HG03066 (cell line): ENCODE data around the gene SLC2A11.
A peak's percentile ranks its signal among the peaks of the same experiment; 100 is the strongest.
"Not testable (repeated sequence)": the region's sequence is repeated elsewhere in the genome, so short reads cannot be mapped to it uniquely, and the experiment has no call there.

Experiments
- ATAC-seq: cut with Tn5 transposase; IDR thresholded peaks from one replicate; pipeline ENCODE4 v1.9.1; 2021; ENCODE audit warnings: low read depth; ENCODE audit not compliant: unreplicated experiment

SLC2A11 gene

DNA sequence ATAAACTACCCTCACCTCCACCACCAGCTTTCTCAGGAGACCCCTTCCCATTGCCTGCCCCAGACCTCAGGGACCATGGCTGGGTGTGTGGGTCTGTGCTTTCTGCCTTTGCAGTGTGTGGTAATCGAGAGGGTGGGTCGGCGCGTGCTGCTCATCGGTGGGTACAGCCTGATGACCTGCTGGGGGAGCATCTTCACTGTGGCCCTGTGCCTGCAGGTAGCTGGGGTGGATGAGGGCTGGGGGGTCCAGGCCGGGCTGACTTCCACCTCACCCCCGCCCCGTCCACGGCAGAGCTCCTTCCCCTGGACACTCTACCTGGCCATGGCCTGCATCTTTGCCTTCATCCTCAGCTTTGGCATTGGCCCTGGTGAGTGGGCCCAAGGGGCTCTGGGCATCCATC lies 26.0 kb downstream of the SLC2A11 start:
- ATAC-seq, result no peak

DNA sequence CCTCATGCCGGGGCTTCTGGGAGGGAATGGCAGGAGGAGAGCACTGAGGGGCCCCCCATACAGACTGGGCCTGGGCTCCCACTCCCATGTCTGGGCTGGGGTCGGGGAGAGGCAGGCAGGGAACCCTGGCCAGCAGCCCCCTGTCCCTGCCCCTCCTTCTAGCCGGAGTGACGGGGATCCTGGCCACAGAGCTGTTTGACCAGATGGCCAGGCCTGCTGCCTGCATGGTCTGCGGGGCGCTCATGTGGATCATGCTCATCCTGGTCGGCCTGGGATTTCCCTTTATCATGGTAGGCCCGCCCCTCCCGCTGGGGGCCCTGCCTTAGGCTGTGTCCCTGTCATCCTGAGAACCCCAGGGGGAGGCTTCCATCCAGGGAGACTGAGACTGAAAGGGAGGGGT lies 26.5 kb downstream of the SLC2A11 start:
- no peak for ATAC-seq

DNA sequence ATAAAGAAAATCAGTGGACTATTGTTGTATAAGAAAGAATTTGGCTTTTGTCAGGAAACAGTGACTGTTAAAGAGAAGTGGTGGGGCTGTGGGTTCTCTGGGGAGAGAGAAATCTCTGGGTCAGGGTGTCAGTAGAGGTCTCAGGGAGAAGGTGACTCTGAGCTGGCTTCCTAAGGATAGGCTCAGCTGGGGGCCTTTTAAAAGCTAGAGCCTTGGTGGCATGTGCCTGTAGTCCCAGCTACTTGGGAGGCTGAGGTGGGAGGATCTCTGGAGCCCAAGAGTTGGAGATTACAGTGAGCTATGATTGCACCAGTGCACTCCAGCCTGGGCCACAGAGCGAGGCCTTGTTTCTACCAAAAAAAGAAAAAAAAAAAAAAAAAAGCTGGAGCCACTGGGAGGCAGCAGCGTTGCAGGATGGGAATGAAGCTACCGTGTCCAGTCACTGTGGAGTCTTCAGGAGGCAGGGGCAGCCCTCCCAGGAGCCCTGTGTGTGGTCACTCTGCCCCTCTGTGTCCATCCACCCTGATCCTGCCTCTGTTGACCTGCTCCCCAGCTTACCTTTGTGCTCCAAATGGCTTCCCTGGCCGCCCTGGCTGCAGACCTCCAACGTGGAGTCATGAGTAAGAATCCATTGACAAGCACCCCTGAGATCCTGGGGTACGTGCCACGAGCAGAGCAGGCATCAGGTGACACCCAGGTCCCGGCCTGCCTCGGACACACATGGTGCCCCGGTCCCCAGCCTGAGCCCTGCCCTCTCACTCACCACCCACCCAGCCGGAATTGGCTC lies 31.1 kb downstream of the SLC2A11 start:
- ATAC-seq, result no peak

DNA sequence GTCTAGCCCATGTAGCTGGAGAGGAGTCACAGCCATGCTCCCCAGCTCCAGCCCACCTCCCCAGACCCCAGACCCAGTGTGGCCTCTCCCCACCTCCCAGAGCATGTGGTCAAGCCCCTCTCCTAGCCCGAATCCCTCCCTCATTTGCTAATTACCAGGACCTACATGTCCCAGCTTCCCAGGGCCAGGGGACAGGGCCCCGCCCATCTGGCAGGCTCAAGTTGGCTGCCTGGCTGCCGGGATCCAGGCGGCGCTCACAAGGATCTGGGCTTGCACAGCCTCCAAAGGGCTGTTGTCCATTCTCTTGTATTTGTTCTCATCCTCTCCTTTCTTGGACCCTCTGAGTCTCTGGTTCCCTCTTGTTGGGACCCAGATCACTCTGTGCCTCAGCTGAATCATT lies 31.9 kb downstream of the SLC2A11 start:
- ATAC-seq, result no peak

DNA sequence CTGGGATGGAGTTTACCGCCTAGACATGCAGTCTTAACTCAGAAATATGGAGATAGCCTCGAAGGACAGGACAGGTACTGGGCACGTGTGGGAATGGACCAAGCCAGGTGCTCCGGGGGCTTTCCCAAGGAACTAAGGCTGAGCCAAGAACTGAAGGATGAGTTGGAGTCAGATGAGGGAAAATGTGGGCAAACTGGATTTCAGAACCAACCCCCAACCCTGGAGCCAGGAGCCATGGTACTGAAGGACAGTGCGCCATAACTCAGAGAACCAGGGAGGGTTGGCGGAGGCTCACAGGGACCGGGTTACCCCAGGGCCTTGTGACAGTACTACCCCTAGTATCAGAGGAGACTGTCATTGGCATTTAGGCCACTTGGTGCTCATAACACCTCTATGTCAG lies 34.1 kb downstream of the SLC2A11 start:
- no peak for ATAC-seq

DNA sequence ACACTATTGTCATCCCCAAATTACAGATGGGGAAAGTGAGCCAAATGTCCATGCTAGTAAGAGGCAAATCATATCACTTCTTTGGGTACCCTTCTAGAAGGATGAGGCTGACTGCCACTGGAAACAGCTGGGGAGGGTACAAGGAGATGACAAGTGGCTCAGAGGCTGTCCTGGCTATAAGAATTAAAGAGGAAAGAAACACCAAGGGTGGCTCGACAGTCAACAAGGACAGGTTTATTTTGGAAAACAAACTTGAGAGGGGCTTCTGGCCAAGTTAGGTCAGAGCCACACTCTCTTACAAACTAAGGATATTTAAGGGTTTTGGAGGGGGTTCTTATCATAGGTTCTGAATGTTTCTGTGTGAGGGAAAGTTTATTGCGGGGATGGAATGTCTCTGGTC lies 34.5 kb downstream of the SLC2A11 start:
- no peak for ATAC-seq

DNA sequence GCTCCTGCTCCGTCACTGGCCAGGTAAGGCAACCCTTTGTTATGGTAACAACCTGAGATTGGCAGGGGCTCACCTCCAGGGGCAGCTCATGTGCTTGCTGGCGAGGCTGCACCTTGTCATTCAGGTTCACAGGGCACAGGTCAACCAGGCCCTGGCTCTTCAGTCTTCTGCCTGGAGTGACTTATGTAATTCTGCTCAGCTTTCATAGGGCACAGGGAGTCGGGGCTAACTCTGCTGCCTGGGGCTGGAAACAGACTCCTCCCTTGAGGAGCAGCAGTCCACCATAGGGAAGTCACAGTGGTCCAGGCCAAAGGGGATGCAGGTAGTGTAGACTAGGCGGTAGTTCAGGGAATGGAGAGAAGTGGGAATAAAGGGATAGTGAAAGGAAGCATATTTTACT lies 35.0 kb downstream of the SLC2A11 start:
- no peak for ATAC-seq

DNA sequence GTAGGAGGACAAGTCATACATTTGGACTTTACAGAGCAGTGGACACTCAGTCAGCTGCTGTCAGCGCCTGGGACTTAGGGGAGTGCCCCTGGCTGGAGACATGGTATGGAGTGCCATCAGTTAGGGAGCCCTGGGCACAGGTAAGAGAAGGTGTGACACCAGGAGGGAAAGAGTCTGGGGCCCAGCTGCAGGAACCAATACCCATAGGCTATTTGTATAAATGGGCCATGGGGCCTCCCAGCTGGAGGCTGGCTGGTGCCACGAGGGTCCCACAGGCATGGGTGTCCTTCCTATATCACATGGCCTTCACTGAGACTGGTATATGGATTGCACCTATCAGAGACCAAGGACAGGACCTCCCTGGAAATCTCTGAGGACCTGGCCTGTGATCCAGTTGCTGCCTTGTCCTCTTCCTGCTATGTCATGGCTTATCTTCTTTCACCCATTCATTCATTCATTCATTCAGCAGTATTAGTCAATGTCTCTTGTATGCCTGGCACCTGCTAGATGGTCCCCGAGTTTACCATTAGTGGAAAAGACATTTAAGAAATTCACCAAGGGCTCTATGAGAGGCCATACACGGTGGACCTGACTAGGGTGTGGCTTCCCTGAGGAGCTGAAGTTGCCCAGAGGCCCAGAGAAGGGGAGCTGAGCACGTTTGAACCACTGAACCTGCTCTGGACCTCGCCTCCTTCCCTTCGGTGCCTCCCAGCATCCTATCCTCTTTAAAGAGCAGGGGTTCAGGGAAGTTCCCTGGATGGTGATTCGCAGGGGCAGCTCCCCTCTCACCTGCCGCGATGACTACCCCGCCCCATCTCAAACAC lies 35.7 kb downstream of the SLC2A11 start:
- ATAC-seq, result no peak

DNA sequence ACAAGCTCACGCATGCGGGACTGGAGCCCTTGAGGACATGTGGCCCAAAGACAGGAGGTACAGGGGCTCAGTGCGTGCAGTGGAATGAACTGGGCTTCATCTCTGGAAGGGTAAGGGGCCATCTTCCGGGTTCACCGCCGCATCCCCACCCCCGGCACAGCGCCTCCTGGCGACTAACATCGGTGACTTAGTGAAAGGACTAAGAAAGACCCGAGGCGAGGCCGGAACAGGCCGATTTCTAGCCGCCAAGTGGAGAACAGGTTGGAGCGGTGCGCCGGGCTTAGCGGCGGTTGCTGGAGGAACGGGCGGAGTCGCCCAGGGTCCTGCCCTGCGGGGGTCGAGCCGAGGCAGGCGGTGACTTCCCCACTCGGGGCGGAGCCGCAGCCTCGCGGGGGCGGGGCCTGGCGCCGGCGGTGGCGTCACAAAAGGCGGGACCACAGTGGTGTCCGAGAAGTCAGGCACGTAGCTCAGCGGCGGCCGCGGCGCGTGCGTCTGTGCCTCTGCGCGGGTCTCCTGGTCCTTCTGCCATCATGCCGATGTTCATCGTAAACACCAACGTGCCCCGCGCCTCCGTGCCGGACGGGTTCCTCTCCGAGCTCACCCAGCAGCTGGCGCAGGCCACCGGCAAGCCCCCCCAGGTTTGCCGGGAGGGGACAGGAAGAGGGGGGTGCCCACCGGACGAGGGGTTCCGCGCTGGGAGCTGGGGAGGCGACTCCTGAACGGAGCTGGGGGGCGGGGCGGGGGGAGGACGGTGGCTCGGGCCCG lies 36.5 kb downstream of the SLC2A11 start, which contains the start of gene MIF:
Gene MIF (plus strand): TSS at position 439 of the 765 bp plus-strand sequence. CDS start 92 bp downstream, at position 531.
- ATAC-seq, result peak; percentile 74

DNA sequence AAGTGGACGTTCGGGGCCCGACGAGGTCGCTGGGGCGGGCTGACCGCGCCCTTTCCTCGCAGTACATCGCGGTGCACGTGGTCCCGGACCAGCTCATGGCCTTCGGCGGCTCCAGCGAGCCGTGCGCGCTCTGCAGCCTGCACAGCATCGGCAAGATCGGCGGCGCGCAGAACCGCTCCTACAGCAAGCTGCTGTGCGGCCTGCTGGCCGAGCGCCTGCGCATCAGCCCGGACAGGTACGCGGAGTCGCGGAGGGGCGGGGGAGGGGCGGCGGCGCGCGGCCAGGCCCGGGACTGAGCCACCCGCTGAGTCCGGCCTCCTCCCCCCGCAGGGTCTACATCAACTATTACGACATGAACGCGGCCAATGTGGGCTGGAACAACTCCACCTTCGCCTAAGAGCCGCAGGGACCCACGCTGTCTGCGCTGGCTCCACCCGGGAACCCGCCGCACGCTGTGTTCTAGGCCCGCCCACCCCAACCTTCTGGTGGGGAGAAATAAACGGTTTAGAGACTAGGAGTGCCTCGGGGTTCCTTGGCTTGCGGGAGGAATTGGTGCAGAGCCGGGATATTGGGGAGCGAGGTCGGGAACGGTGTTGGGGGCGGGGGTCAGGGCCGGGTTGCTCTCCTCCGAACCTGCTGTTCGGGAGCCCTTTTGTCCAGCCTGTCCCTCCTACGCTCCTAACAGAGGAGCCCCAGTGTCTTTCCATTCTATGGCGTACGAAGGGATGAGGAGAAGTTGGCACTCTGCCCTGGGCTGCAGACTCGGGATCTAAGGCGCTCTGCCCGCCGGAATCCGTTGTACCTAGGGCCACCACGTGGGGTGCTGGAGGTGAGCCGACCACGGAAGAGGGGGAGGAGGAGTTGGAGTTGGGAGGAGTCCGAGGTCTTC lies 37.3 kb downstream of the SLC2A11 start:
- ATAC-seq, result peak; percentile 27

DNA sequence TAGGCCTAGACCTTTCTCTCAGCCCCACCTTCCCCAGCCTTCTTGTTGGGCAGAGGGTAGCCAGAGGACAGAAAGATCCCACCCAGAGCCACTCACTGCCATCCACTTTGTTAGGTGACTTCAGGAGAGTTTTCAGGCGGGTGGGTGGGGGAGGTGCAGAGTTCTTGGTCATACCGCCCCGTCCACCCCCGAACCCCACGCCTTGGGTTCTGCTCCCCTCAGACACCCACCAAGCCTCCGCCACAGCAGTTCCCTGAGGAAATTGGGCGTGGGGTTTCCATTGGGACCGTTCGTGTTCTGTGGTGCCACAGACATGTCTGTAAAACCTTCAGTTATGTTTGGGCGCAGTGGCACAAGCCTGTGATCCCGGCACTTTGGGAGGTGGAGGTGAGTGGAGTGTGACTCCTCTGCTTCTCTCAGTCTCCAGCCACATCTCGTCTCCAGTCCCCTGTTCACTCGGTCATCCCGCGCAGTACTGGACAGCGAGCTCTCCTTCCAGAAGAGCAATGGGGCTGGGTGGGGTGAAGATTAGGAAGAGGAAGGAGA lies 38.0 kb downstream of the SLC2A11 start:
- no peak for ATAC-seq

DNA sequence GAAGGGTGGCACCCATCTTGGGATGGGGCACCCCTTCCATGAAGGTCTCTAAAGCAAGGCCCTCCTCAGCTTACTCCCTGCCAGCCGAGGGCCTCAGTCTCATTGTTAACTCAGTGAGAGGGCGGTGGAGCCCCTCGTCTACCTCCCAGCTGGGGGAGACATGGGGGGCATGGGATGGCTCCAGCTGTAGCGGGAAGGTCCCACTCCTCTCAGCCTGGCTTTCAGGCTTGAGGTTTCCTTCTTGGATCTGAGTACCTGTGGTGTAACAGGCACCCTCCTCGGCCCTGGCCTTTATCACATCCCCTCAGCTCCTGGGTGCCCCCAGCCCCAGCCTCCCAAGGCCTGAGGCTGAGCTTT lies 38.5 kb downstream of the SLC2A11 start:
- no peak for ATAC-seq

DNA sequence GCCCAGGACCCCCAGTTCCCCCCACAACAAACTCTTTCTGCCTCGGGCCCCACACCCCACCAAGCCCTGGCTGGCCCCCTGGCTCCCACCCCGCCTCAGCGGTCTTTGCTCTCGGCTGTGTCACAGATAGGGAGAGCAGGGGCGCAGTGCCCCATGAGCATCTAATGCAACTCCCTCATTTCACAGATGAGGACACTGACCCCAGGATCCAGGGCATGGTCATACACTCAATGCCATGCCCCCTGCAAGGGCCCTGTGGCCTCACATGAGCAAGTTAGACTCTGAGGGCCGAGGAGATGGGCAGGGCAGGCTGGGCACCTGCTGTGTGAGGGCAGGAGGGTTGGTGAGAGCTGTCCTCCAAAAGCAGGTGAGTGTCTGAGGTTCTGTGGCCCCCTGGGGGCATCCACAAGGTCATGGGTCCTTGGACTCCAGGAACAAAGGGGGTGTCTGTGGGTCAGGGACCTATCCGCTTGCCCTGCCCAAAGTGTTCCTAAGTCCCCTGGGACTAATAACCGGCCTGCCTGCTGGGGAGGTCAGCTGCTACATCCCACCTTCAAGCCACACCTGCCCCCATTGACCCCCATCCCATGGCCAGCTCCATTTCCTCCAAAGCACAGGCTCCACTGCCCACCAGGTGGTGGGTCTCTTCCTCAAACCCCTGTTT lies 39.0 kb downstream of the SLC2A11 start:
- no peak for ATAC-seq

DNA sequence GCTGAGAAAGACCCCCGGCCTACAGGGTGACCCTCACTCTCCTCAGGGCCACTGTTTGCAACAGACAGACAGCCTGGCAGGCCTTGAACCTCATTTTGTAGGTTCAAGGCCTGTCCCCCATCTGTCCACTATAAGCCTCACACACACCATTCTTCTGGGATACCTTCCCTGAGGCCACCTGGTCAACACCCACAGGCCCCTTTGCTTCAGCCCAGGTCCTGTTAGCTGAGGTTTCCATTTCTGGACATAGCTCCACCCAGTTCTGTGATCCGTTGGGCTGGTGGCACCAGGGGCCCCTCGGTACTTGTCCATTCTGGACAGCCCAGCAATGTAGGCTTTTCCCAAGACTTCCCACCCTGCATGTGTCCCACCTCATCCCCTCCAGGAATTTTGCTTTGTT lies 39.6 kb downstream of the SLC2A11 start:
- ATAC-seq, result no peak

DNA sequence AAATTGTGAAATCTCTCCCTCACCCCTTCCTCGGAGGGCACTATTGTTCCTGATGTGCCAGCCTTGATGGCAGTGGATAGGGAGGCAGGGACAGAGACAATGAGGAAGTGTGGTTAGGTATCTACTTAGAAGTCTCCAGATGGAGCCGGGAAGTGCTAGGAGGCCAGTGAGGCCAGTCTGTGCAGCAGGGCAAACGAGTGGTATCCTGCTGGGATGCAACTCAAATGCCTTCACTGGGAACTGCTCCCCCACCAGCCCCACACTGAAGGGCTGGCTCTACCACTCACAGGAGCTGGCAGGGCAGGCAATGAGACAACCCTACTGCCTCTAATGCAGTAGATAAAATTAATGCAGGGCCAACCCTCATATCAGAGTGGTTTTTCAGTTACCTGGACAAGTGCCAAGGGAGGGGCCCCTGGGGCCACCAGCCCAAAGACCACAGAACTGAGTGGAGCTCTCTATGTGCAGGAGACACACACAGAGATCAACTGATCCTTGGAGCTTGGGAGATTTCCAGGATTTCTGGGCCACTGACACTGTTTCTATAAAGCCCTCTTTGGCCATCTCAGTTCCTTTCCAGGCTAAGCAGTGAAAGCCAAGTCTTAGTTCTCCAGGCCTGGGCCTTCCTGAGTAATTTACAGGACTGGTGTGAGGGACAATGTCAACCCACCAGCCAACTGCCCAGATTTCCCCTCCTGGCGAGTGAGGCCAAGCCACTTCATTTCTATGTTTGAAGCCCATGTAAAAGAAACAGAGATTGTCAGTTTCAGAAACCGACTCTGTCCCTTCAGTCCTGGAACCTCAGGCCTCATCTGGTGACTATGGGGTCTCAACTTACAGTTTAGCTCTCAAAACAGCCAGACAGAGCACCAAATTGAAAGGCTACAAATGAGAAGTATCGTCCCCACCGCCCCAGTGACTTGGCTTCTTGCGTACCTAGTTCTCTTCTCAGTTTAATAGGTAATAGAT lies 40.6 kb downstream of the SLC2A11 start:
- no peak for ATAC-seq

DNA sequence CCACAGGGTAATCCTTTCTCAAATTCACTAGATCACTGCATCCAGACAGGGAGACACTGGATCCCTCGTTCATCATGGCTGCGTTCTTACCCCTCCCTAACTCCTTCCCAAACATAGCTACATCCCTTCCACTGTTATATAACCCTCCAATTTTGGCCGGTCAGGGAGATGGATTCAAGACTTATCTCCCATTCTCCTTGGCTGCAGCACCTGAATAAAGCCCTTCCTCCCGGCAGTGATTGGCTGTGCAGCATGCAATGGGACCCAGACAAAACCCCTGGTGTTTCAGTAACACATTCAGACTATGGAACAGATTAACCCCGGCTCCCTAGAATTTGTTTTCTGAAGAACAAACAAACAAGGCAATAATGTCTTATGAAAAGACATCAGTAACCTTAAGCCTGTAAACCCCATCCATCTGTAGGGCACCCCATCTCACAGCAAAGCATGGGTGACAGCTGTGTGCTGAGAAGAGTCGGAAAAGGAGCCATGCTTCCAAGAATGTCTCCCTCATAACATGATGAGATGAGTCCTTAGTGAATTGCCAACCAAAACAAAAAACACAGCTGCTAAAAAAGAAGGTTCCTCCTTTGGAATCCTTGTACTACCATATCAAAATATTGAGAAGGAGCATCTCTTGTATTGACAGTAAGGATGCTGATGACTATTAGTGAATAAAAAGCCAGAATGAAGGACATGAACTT lies 41.5 kb downstream of the SLC2A11 start:
- no peak for ATAC-seq

DNA sequence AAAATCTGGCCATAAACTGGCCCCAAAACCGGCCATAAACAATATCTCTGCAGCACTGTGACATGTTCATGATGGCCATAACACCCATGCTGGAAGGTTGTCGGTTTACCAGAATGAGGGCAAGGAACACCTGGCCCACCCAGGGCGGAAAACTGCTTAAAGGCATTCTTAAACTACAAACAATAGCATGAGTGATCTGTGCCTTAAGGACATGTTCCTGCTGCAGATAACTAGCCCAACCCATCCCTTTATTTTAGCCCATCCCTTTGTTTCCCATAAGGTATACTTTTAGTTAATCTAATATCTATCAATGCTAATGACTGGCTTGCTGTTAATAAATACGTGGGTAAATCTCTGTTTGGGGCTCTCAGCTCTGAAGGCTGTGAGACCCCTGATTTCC lies 42.6 kb downstream of the SLC2A11 start:
- ATAC-seq, result not testable (repeated sequence)

DNA sequence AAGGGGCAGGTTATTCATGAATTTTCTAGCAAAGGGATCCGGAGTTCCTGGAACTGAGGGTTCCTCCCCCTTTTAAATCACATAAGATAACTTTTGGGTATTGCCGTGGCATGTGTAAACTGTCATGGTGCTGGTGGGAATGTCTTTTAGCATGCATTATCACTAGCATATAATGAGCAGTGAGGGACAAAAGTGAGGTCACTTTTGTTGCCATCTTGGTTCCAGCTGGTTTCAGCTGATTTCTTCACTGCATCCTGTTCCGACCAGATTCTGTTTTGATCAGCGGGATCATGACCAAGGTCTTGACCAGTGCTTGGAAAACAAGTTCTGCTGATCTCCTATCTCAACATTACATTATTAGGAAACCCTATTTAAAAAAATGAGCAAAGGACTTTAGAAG lies 43.9 kb downstream of the SLC2A11 start:
- no peak for ATAC-seq
